HepG2 (cell line): Measurements from ENCODE around the gene IZUMO4. TPM values are rescaled to one million over a fixed set of nuclear protein-coding genes. Genes with fewer than 3 reads are reported as not detected.

Experiments
- AHR ChIP-seq: IDR thresholded peaks from 2 replicates; pipeline ENCODE4 v1.6.1; 2018; ENCODE audit warnings: missing genetic modification reagents, missing compliant biosample characterization
- DPF2 ChIP-seq: sonication (generic); formaldehyde crosslinking; IDR thresholded peaks from 2 replicates; pipeline ENCODE4 v1.4.0; 2020; ENCODE audit warnings: mild to moderate bottlenecking, low read depth, missing genetic modification reagents, borderline replicate concordance
- KLF16 ChIP-seq, 2 experiments: sonication (generic) in 1 of 2; formaldehyde crosslinking in 1 of 2; IDR thresholded peaks; 2 replicates each; pipeline versions ENCODE4 v1.6.1 to v1.8.0; 2016 to 2023; ENCODE audit warnings: missing genetic modification reagents in 2 of 2, missing compliant biosample characterization in 1 of 2
- LCORL ChIP-seq, 2 experiments: fragments of 450-650 bp in 1 of 2; sonication (generic) in 1 of 2; formaldehyde crosslinking in 1 of 2; IDR thresholded peaks; 2 replicates each; pipeline versions ENCODE4 v1.5.0 to v1.6.1; 2017 to 2020; ENCODE audit warnings: antibody characterized with exemption in 1 of 2, missing genetic modification reagents in 1 of 2
- MEIS1 ChIP-seq: sonication (generic); formaldehyde crosslinking; IDR thresholded peaks from 2 replicates; pipeline ENCODE4 v1.9.0; 2021; ENCODE audit warnings: mild to moderate bottlenecking, missing genetic modification reagents, moderate library complexity, borderline replicate concordance
- MEIS2 ChIP-seq: sonication (generic); formaldehyde crosslinking; IDR thresholded peaks from 2 replicates; pipeline ENCODE4 v1.9.0; 2021; ENCODE audit warnings: mild to moderate bottlenecking, missing genetic modification reagents
- NCOA2 ChIP-seq: sonication (generic); formaldehyde crosslinking; IDR thresholded peaks from 2 replicates; pipeline ENCODE4 v1.8.0; 2022; ENCODE audit warnings: inconsistent platforms
- NRL ChIP-seq: sonication (generic); formaldehyde crosslinking; IDR thresholded peaks from 2 replicates; pipeline ENCODE4 v1.5.0; 2020; ENCODE audit warnings: missing genetic modification reagents, mild to moderate bottlenecking, moderate library complexity, borderline replicate concordance
- SOX5 ChIP-seq: IDR thresholded peaks from 2 replicates; pipeline ENCODE4 v1.6.1; 2016; ENCODE audit warnings: borderline replicate concordance
- SP5 ChIP-seq: IDR thresholded peaks from 2 replicates; pipeline ENCODE4 v1.6.1; 2016; ENCODE audit warnings: low read depth, borderline replicate concordance
- ZNF232 ChIP-seq: sonication (generic); formaldehyde crosslinking; IDR thresholded peaks from 2 replicates; pipeline ENCODE4 v1.4.0; 2020; ENCODE audit warnings: missing genetic modification reagents, borderline replicate concordance
- ZNF274 ChIP-seq: sonication (generic); formaldehyde crosslinking; IDR thresholded peaks from 2 replicates; pipeline ENCODE4 v1.5.1; 2020; ENCODE audit warnings: mild to moderate bottlenecking, missing genetic modification reagents
- ZNF605 ChIP-seq: sonication (generic); formaldehyde crosslinking; IDR thresholded peaks from 2 replicates; pipeline ENCODE4 v1.8.0; 2022; ENCODE audit warnings: mild to moderate bottlenecking, missing genetic modification reagents
- polyA plus RNA-seq, 8 experiments: library from polyadenylated mRNA; depleted of rRNA in 3 of 8; stranded (reverse) in 7 of 8; unstranded in 1 of 8; fragments of >200 nt; fragmentation: Illumina TruSeq in 4 of 8; extraction: Trizol in 4 of 8; gene quantifications; 2 replicates each; pipeline versions ENCODE4 v1.2.1 to v1.2.3, GENCODE V29; 2011 to 2016; ENCODE audit warnings: low read depth in 4 of 8, missing spikeins in 1 of 8, mixed read lengths in 1 of 8; ENCODE audit not compliant: insufficient read depth in 1 of 8
- total RNA-seq, 5 experiments: library from RNA; depleted of rRNA; stranded (reverse); fragments of >200 nt; fragmentation: Illumina TruSeq; extraction: Trizol; gene quantifications; 2 replicates each; pipeline ENCODE4 v1.2.3, GENCODE V29; 2016; ENCODE audit warnings: low read depth in 1 of 5
- TF ChIP-seq, protein P1 (sequence below): sonication (generic); formaldehyde crosslinking; IDR thresholded peaks from 2 replicates; pipeline ENCODE4 v1.9.0; 2022; ENCODE audit warnings: missing genetic modification reagents, mild to moderate bottlenecking, borderline replicate concordance
- TF ChIP-seq, protein P2 (sequence below): sonication (generic); formaldehyde crosslinking; IDR thresholded peaks from 2 replicates; pipeline ENCODE4; 2020; ENCODE audit warnings: missing genetic modification reagents, mild to moderate bottlenecking, borderline replicate concordance
- TF ChIP-seq, protein P3 (sequence below): IDR thresholded peaks from 2 replicates; pipeline ENCODE4 v1.6.1; 2016
- TF ChIP-seq, protein P4 (sequence below): sonication (generic); formaldehyde crosslinking; IDR thresholded peaks from 2 replicates; pipeline ENCODE4 v1.4.0; 2020; ENCODE audit warnings: mild to moderate bottlenecking, missing genetic modification reagents
- TF ChIP-seq, protein P5 (sequence below): sonication (generic); formaldehyde crosslinking; IDR thresholded peaks from 2 replicates; pipeline ENCODE4 v1.5.0; 2020; ENCODE audit warnings: missing genetic modification reagents
- TF ChIP-seq, protein P6 (sequence below): sonication (generic); formaldehyde crosslinking; IDR thresholded peaks from 2 replicates; pipeline ENCODE4 v1.4.0; 2020; ENCODE audit warnings: missing genetic modification reagents

The IZUMO4 gene
- total and polyA plus RNA-seq, 2 of the 13 experiments (the other 11 are each of a cell fraction or from before 2014, with no cell fraction given), result 0.77 to 3.9 TPM

DNA sequence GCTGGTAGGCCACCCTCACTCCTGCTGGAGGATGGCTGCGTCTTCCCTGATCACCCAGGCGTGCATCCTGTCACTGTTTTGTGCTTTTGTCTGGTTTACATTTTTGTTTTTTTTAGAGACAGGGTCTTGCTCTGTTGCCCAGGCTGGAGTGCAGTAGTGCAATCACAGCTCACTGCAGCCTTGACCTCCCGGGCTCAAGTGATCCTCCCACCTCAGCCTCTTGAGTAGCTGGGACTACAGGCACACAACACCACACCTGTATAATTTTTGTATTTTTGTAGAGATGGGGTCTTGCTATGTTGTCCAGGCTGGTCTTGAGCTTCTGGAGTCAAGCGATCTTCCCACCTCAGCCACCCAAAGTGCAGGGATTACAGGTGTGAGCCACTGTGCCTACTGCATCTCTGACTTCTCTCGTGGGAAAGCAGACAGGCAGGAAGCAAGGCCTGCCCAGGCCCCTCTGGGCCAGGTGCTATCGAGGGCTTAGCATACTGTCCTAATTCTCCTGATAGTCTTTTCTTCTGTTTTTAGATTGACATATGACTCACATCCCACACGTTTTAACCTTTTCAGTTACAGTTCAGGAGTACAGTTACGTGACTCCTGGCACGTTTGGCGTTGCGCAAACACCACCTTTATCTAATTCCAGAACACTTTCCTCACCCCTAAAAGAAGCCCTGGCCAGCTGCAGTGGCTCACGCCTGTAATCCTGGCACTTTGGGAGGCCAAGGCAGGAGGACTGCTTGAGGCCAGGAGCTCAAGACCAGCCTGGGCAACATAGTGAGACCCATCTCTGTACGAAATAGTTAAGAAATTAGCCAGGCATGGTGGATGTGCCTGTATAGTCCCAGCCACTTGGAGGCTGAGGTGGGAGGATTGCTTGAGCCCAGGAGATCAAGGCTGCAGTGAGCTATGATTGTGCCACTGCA, 9.8 kb upstream of the IZUMO4 start (continued):
- TF ChIP-seq, protein P1, sequence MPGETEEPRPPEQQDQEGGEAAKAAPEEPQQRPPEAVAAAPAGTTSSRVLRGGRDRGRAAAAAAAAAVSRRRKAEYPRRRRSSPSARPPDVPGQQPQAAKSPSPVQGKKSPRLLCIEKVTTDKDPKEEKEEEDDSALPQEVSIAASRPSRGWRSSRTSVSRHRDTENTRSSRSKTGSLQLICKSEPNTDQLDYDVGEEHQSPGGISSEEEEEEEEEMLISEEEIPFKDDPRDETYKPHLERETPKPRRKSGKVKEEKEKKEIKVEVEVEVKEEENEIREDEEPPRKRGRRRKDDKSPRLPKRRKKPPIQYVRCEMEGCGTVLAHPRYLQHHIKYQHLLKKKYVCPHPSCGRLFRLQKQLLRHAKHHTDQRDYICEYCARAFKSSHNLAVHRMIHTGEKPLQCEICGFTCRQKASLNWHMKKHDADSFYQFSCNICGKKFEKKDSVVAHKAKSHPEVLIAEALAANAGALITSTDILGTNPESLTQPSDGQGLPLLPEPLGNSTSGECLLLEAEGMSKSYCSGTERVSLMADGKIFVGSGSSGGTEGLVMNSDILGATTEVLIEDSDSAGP (CRISPR knock-in tag), result peak; percentile 43
- TF ChIP-seq SP5 (CRISPR knock-in tag) (peak; percentile 34; the same call in 1 of the 2 replicates), ZNF274 (0 out of 2 replicates have a peak, but pooled peaks have one; percentile 1), MEIS1 (CRISPR knock-in tag) (peak; percentile 88; the same call in 1 of the 2 replicates), AHR (peak; percentile 26; the same call in 1 of the 2 replicates), DPF2 (peak; percentile 70), MEIS2 (CRISPR knock-in tag) (peak; percentile 75; the same call in 1 of the 2 replicates), ZNF232 (peak; percentile 98), NCOA2 (CRISPR knock-in tag) (peak; percentile 60), ZNF605 (CRISPR knock-in tag) (peak; percentile 46; the same call in 1 of the 2 replicates), SOX5 (peak; percentile 97), LCORL (IDR thresholded peaks at IDR 0.05) (peak; percentile 54; the same call in 1 of the 2 replicates), LCORL (CRISPR knock-in tag; IDR thresholded peaks at IDR 0.05) (peak; percentile 99), NRL (CRISPR knock-in tag) (peak; percentile 68; the same call in 1 of the 2 replicates), KLF16 (CRISPR knock-in tag; IDR thresholded peaks at IDR 0.05) (peak in 1 of 2 experiments; percentile 42; a peak in 1 of 4 replicates)
- TF ChIP-seq, protein P2, sequence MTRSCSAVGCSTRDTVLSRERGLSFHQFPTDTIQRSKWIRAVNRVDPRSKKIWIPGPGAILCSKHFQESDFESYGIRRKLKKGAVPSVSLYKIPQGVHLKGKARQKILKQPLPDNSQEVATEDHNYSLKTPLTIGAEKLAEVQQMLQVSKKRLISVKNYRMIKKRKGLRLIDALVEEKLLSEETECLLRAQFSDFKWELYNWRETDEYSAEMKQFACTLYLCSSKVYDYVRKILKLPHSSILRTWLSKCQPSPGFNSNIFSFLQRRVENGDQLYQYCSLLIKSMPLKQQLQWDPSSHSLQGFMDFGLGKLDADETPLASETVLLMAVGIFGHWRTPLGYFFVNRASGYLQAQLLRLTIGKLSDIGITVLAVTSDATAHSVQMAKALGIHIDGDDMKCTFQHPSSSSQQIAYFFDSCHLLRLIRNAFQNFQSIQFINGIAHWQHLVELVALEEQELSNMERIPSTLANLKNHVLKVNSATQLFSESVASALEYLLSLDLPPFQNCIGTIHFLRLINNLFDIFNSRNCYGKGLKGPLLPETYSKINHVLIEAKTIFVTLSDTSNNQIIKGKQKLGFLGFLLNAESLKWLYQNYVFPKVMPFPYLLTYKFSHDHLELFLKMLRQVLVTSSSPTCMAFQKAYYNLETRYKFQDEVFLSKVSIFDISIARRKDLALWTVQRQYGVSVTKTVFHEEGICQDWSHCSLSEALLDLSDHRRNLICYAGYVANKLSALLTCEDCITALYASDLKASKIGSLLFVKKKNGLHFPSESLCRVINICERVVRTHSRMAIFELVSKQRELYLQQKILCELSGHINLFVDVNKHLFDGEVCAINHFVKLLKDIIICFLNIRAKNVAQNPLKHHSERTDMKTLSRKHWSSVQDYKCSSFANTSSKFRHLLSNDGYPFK (CRISPR knock-in tag), result 0 out of 2 replicates have a peak, but pooled peaks have one; percentile 21
- TF ChIP-seq, protein P3, sequence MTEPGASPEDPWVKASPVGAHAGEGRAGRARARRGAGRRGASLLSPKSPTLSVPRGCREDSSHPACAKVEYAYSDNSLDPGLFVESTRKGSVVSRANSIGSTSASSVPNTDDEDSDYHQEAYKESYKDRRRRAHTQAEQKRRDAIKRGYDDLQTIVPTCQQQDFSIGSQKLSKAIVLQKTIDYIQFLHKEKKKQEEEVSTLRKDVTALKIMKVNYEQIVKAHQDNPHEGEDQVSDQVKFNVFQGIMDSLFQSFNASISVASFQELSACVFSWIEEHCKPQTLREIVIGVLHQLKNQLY, result peak; percentile 71; the same call in 1 of the 2 replicates
- TF ChIP-seq, protein P4, sequence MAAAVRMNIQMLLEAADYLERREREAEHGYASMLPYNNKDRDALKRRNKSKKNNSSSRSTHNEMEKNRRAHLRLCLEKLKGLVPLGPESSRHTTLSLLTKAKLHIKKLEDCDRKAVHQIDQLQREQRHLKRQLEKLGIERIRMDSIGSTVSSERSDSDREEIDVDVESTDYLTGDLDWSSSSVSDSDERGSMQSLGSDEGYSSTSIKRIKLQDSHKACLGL (CRISPR knock-in tag), result peak; percentile 37; the same call in 1 of the 2 replicates
- TF ChIP-seq, protein P5, sequence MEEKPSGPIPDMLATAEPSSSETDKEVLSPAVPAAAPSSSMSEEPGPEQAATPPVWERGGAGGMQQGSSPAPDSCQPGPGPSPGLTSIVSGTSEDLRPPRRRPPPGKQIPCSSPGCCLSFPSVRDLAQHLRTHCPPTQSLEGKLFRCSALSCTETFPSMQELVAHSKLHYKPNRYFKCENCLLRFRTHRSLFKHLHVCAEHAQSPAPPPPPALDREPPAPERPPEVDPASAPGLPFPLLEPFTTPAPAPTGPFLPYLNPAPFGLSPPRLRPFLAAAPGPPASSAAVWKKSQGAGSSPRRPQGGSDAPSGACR, result peak; percentile 82
- TF ChIP-seq, protein P6, sequence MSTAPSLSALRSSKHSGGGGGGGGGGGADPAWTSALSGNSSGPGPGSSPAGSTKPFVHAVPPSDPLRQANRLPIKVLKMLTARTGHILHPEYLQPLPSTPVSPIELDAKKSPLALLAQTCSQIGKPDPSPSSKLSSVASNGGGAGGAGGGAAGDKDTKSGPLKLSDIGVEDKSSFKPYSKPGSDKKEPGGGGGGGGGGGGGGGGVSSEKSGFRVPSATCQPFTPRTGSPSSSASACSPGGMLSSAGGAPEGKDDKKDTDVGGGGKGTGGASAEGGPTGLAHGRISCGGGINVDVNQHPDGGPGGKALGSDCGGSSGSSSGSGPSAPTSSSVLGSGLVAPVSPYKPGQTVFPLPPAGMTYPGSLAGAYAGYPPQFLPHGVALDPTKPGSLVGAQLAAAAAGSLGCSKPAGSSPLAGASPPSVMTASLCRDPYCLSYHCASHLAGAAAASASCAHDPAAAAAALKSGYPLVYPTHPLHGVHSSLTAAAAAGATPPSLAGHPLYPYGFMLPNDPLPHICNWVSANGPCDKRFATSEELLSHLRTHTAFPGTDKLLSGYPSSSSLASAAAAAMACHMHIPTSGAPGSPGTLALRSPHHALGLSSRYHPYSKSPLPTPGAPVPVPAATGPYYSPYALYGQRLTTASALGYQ (CRISPR knock-in tag), result peak; percentile 79
